PC-9 (cell line): ENCODE results near the gene RGS18. TPM values are rescaled to one million over a fixed set of nuclear protein-coding genes. Genes with fewer than 3 reads are reported as not detected.

Experiments used
- BruUV-seq: library from RNA; stranded (reverse); fragments of 400-500 nt; replicated peaks from 2 replicates; lab custom pipeline; 2021; lab: Mats Ljungman, UMichigan
- CTCF ChIA-PET: fragments of 300-600 bp; sonication (Branson Sonifier 250); formaldehyde crosslinking; loops from one replicate; lab custom pipeline; 2022; ENCODE audit warnings: antibody characterized with exemption; lab: Charles Lee
- POLR2A ChIA-PET: fragments of 300-600 bp; sonication (Branson Sonifier 250); formaldehyde crosslinking; loops from one replicate; lab custom pipeline; 2022; ENCODE audit warnings: antibody characterized with exemption; ENCODE audit not compliant: unreplicated experiment; lab: Charles Lee
- DNase-seq, 2 experiments: peaks; one replicate each; pipeline versions ENCODE4 v3.0.0 to v3.0.0-alpha.2; 2015 to 2022; ENCODE audit warnings: mixed read lengths in 1 of 2
- H2AFZ ChIP-seq: fragments of 200-600 bp; sonication (generic); 2 replicates; pipeline ENCODE4 v1.8.1; 2017; ENCODE audit warnings: antibody characterized with exemption
- H3F3A ChIP-seq: fragments of 200-600 bp; sonication (generic); 2 replicates; pipeline ENCODE4 v1.8.1; 2017; ENCODE audit warnings: antibody characterized with exemption, mild to moderate bottlenecking, low read depth; ENCODE audit not compliant: insufficient read depth
- H3K27ac ChIP-seq: fragments of 200-600 bp; sonication (generic); 2 replicates; pipeline ENCODE4 v1.6.1; 2016; ENCODE audit warnings: mixed run types
- H3K27me3 ChIP-seq: fragments of 200-600 bp; sonication (generic); 2 replicates; pipeline ENCODE4 v1.6.1; 2016; ENCODE audit warnings: low read depth, mixed run types; ENCODE audit not compliant: insufficient read depth
- H3K36me3 ChIP-seq: fragments of 200-600 bp; sonication (generic); 2 replicates; pipeline ENCODE4 v1.6.1; 2016; ENCODE audit warnings: low read depth, mixed run types
- H3K4me1 ChIP-seq: fragments of 200-600 bp; sonication (generic); replicated peaks from 2 replicates; pipeline ENCODE4 v1.6.1; 2016; ENCODE audit warnings: mixed run types; ENCODE audit not compliant: insufficient read depth
- H3K4me2 ChIP-seq: fragments of 200-600 bp; sonication (generic); 2 replicates; pipeline ENCODE4 v1.6.1; 2017; ENCODE audit warnings: mixed run types
- H3K4me3 ChIP-seq: fragments of 200-600 bp; sonication (generic); 2 replicates; pipeline ENCODE4 v1.6.1; 2016; ENCODE audit warnings: mixed run types
- H3K79me2 ChIP-seq: fragments of 200-600 bp; sonication (generic); 2 replicates; pipeline ENCODE4 v1.6.1; 2017; ENCODE audit warnings: low read depth, mixed run types
- H3K9me2 ChIP-seq: fragments of 200-600 bp; sonication (generic); 2 replicates; pipeline ENCODE4 v1.8.1; 2017; ENCODE audit warnings: mild to moderate bottlenecking; ENCODE audit not compliant: insufficient read depth
- H3K9me3 ChIP-seq: fragments of 200-600 bp; sonication (generic); 2 replicates; pipeline ENCODE4 v1.8.1; 2016; ENCODE audit warnings: low read depth; ENCODE audit not compliant: insufficient read depth
- H4K20me1 ChIP-seq: fragments of 200-600 bp; sonication (generic); 2 replicates; pipeline ENCODE4 v1.8.1; 2017; ENCODE audit not compliant: insufficient read depth
- EZH2 ChIP-seq: fragments of 200-600 bp; sonication (generic); IDR thresholded peaks from 2 replicates; pipeline ENCODE4 v1.8.0; 2017; ENCODE audit warnings: antibody characterized with exemption, low read depth
- intact Hi-C: fragments of 100-400 bp; cut with micrococcal nuclease; formaldehyde crosslinking; loops from one replicate; pipeline ENCODE4 v1.10.0; 2022; ENCODE audit not compliant: unreplicated experiment
- total RNA-seq: library from RNA; stranded (reverse); gene quantifications from 2 replicates; pipeline ENCODE4 v1.2.3, GENCODE V29; 2021
- TF ChIP-seq, protein P1 (sequence below): fragments of 200-600 bp; sonication (generic); conservative IDR thresholded peaks from 2 replicates; pipeline ENCODE4 v1.6.1; 2017; ENCODE audit warnings: mixed run types, antibody characterized with exemption, mild to moderate bottlenecking, moderate library complexity

The RGS18 gene
- total RNA-seq, 1 experiment from 2014 or later, result not detected

DNA sequence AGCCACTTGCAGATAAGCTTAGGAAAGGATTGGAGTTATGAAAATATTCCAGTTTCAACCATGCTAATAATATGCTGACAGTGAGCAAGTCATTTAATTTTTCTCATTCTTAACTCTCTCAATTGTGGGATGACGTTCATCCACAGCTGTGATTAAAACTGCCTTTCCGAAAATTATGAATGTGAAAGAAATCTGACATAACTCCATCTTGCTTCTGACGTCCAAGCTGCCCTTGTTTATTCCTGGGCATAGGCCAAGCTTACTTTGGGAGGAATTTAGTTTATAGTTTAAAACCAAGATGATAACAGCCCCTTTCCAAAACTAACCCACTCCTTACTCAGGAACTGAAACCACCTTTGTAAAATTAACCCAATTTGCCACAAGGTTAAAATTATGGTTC lies 11.0 kb upstream of the RGS18 start:
- no peaks in the 10 kb centered on the region for H3F3A ChIP-seq
- H3K27me3 ChIP-seq, result no peaks in the 10 kb centered on the region
- intact Hi-C loops, result no loop called here
- TF ChIP-seq, protein P1, sequence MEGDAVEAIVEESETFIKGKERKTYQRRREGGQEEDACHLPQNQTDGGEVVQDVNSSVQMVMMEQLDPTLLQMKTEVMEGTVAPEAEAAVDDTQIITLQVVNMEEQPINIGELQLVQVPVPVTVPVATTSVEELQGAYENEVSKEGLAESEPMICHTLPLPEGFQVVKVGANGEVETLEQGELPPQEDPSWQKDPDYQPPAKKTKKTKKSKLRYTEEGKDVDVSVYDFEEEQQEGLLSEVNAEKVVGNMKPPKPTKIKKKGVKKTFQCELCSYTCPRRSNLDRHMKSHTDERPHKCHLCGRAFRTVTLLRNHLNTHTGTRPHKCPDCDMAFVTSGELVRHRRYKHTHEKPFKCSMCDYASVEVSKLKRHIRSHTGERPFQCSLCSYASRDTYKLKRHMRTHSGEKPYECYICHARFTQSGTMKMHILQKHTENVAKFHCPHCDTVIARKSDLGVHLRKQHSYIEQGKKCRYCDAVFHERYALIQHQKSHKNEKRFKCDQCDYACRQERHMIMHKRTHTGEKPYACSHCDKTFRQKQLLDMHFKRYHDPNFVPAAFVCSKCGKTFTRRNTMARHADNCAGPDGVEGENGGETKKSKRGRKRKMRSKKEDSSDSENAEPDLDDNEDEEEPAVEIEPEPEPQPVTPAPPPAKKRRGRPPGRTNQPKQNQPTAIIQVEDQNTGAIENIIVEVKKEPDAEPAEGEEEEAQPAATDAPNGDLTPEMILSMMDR, result no peak
- TF ChIP-seq EZH2, result no peak
- CTCF ChIA-PET, result no interaction called here
- H3K4me2 ChIP-seq, result no peak overlapping the region
- H3K4me3 ChIP-seq, result no peak overlapping the region
- no peaks in the 10 kb centered on the region for H3K9me2 ChIP-seq
- H3K79me2 ChIP-seq, result no peaks in the 10 kb centered on the region
- no peak overlapping the region for H3K27ac ChIP-seq
- DNase-seq, result no peak
- no peaks in the 10 kb centered on the region for H3K9me3 ChIP-seq
- no peaks in the 10 kb centered on the region for H3K4me1 ChIP-seq
- H4K20me1 ChIP-seq, result no peaks in the 10 kb centered on the region
- H3K36me3 ChIP-seq, result no peaks in the 10 kb centered on the region
- POLR2A ChIA-PET, result no interaction called here
- H2AFZ ChIP-seq, result no peak overlapping the region
- BruUV-seq, result no TSS peak

DNA sequence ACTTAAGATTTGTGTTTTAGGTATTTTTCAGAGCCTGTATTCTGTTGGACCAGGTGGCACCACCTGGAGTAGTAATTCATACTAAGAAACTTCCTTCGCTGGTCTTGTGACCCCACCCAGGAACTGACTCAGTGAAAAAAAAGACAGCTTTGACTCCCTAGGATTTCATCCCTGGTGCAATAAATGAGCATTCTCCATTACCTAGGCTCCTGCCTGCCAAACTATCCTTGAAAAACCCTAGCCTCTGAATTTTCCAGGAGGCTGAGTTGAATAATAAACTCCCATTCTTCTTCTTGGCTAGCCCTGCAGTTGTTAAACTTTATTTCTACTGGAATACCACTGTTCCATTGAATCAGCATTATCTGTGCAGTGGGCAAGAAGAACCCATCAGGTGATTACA lies 10.6 kb upstream of the RGS18 start:
- Histone ChIP-seq H4K20me1 (no peaks in the 10 kb centered on the region), H3K4me2 (no peak overlapping the region), H3K9me3 (no peaks in the 10 kb centered on the region), H3K9me2 (no peaks in the 10 kb centered on the region), H3K4me1 (no peaks in the 10 kb centered on the region), H3K27ac (no peak overlapping the region), H3K27me3 (no peaks in the 10 kb centered on the region), H3K4me3 (no peak overlapping the region), H3K79me2 (no peaks in the 10 kb centered on the region), H2AFZ (no peak overlapping the region), H3F3A (no peaks in the 10 kb centered on the region), H3K36me3 (no peaks in the 10 kb centered on the region)
- TF ChIP-seq EZH2, result no peak
- TF ChIP-seq, protein P1, result no peak
- BruUV-seq, result no TSS peak
- no peak for DNase-seq
- intact Hi-C loops, result no loop called here
- CTCF ChIA-PET, result no interaction called here
- POLR2A ChIA-PET, result no interaction called here

DNA sequence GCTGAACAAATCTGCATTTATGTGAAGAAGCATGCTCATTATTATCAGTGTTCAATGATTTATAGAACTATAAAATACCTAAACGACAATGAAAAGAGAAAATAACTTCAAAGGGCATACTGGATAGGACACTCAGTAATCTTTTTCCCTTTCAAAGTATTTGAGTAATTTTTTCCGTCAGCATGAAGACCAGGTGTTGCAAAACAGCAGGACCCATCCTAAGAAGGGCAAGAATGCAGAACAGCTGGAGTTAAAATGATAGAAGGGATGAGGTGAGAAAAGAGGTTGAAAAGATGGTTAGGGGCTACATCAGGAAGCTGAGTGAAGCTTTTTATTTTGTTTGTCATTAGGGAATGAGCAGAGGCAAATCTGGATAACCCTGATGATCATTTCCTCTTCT lies 7.1 kb upstream of the RGS18 start:
- TF ChIP-seq, protein P1, result no peak
- no peak for TF ChIP-seq EZH2

More for the DNA sequence above, 7.1 kb upstream of the RGS18 start:
- ChIA-PET CTCF (no interaction called here), POLR2A (no interaction called here)
- no peak for DNase-seq
- Histone ChIP-seq H3K79me2 (no peaks in the 10 kb centered on the region), H2AFZ (no peak overlapping the region), H3K9me3 (no peaks in the 10 kb centered on the region), H3K9me2 (no peaks in the 10 kb centered on the region), H3K4me2 (no peak overlapping the region), H4K20me1 (no peaks in the 10 kb centered on the region), H3F3A (no peaks in the 10 kb centered on the region), H3K4me3 (no peak overlapping the region), H3K4me1 (no peaks in the 10 kb centered on the region), H3K27ac (no peak overlapping the region), H3K27me3 (no peaks in the 10 kb centered on the region), H3K36me3 (no peaks in the 10 kb centered on the region)
- no TSS peak for BruUV-seq
- intact Hi-C loops, result no loop called here
